ENCODE data around the gene OSBPL10. TPM values are rescaled to one million over a fixed set of nuclear protein-coding genes. Genes with fewer than 3 reads are reported as not detected.

Gene OSBPL10
- total RNA-seq, 4 donors from 2014 or later, result 20.4 to 44.4 (median 30.2) TPM

DNA sequence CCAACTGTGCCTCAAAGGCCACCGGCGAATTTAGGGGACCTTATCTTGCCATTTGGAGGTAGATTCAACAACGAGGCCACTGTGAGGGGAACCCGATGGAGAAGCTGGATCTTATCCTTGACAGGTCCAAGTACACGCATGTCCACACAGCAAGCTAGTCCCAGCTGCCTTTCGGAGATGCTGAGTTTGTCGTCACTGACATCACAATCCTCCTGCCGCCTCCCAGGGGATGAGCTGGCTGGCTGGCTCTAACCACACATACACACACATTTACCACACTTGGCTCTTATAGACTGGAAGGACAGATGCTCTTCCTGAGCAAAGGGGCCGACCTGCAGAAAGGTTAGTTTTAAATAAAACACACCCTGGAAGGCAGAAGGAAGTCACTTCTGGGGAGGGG, 272.1 kb downstream of the OSBPL10 start:
- intact Hi-C loops (cut with DNase I; ENCODE audit: low total_unique reads), result no loop called here
- TF ChIP-seq, protein P1, sequence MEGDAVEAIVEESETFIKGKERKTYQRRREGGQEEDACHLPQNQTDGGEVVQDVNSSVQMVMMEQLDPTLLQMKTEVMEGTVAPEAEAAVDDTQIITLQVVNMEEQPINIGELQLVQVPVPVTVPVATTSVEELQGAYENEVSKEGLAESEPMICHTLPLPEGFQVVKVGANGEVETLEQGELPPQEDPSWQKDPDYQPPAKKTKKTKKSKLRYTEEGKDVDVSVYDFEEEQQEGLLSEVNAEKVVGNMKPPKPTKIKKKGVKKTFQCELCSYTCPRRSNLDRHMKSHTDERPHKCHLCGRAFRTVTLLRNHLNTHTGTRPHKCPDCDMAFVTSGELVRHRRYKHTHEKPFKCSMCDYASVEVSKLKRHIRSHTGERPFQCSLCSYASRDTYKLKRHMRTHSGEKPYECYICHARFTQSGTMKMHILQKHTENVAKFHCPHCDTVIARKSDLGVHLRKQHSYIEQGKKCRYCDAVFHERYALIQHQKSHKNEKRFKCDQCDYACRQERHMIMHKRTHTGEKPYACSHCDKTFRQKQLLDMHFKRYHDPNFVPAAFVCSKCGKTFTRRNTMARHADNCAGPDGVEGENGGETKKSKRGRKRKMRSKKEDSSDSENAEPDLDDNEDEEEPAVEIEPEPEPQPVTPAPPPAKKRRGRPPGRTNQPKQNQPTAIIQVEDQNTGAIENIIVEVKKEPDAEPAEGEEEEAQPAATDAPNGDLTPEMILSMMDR (IDR thresholded peaks at IDR 0.05), result no peak
- no peak for TF ChIP-seq POLR2A (IDR thresholded peaks at IDR 0.05)
- no peak overlapping the region for H3K4me3 ChIP-seq (ENCODE audit: low read depth, poor library complexity, severe bottlenecking)
- 78 to 90% methylated on average over 9 of the region's 9 CpGs for WGBS, 2 donors
- no peak for DNase-seq (ENCODE audit: low spot score in 2 of 2)

DNA sequence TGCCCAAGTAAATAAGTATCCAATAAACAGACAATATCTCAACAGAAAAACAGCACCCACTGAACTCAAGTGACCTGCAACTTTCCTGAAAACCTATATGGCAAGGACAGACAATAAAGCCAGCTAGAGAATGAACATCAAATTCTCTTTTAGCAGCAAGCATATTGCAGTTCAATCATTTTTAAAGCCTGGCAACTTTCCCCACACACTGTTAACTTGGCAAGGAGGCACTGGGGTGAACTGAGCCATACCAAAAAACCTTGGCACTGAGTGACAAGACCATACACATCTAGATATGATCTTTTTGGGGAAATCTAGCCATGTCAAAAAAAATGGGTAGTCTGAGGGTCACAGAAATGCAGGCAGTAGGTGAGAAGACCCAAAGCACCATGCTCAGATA, 273.8 kb downstream of the OSBPL10 start:
- intact Hi-C loops (cut with DNase I; ENCODE audit: low total_unique reads), result no loop called here
- TF ChIP-seq POLR2A (IDR thresholded peaks at IDR 0.05), result no peak
- TF ChIP-seq, protein P1 (IDR thresholded peaks at IDR 0.05), result no peak
- no peak overlapping the region for H3K4me3 ChIP-seq (ENCODE audit: low read depth, poor library complexity, severe bottlenecking)
- no peak for DNase-seq (ENCODE audit: low spot score in 2 of 2)

DNA sequence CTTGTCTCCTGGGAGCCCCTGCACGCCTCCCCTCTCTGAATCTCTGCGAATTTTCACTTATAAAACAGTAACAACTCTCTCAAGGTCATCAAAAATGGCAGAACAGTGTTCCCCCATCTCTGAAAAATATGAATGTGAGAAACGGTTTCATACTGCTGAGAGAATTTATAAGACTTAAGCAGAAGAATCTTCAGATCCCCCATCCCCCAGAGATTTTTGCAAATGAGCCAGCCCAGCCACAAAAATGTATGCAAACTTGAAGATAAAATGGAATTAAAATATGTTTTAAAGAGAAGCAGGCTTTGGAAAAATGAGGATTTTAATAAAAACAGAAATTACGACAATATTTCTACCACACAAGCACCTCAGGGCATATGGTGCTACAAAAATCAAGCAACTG, 275.3 kb downstream of the OSBPL10 start:
- TF ChIP-seq, protein P1 (IDR thresholded peaks at IDR 0.05), result no peak
- TF ChIP-seq POLR2A (IDR thresholded peaks at IDR 0.05), result no peak
- intact Hi-C loops (cut with DNase I; ENCODE audit: low total_unique reads), result no loop called here
- 91 to 92% methylated on average over 4 of the region's 4 CpGs for WGBS, 2 donors
- no peak overlapping the region for H3K4me3 ChIP-seq (ENCODE audit: low read depth, poor library complexity, severe bottlenecking)
- DNase-seq (ENCODE audit: low spot score in 2 of 2), result peak in 1 of 2 donors; percentile 17

DNA sequence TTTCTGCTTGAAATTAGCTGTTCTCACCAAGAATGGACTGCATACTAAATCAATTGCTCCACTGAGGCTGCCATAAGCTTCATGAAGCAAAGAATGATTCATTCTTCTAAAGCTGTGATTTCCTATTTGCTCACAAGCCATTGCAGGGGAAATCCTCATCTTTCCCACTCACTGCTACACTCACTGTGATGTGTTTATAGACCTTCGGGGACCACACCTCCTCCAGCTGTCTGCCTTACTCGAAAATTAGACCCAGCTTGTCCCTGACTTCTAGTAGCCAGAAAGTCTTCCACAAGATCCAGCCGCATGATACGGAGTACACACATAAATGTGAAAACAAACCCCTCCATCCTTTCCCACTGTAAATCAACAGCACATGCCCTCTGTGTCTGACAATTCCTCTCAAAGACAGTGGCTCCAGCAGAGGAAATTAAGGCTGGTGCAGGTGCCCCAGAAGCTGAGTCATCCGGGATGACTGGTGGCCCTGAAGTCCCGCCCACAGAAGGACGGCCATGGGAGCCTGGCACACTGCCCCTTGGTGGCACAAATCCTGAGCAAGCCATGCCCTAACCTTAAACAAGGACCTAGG, 276.4 kb downstream of the OSBPL10 start:
- DNase-seq (ENCODE audit: low spot score in 2 of 2), result peak in 1 of 2 donors; percentile 84
- H3K4me3 ChIP-seq (ENCODE audit: low read depth, poor library complexity, severe bottlenecking), result no peak overlapping the region
- intact Hi-C loops (cut with DNase I; ENCODE audit: low total_unique reads), result no loop called here
- WGBS, 2 donors, result 23 to 24% methylated on average over 7 of the region's 7 CpGs
- TF ChIP-seq, protein P1 (IDR thresholded peaks at IDR 0.05), result no peak
- no peak for TF ChIP-seq POLR2A (IDR thresholded peaks at IDR 0.05)

DNA sequence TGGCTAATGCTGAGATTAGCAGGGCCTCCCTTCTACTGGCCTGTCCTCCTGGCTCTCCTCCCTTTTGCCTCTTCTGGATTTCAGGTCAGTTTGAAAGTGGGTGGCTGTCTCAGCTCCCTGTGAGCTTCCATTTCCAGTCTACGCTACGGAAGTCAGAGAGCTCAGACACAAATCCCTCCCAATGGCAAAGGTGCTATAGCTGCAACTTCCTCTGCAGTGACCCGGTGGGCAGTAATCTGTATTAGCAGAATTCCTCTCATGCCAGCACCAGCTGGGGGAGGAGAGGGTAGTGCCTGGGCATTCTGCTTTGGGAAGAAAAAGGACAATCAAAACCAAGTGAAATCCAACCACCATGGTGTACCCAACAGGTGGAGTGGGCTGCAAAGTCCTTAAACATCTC, 276.9 kb downstream of the OSBPL10 start:
- TF ChIP-seq, protein P1 (IDR thresholded peaks at IDR 0.05), result no peak
- no peak for TF ChIP-seq POLR2A (IDR thresholded peaks at IDR 0.05)
- DNase-seq (ENCODE audit: low spot score in 2 of 2), result peak in 1 of 2 donors; percentile 36
- H3K4me3 ChIP-seq (ENCODE audit: low read depth, poor library complexity, severe bottlenecking), result no peak overlapping the region
- WGBS, 2 donors, result 82 to 96% methylated on average over 3 of the region's 3 CpGs
- intact Hi-C loops (cut with DNase I; ENCODE audit: low total_unique reads), result no loop called here

DNA sequence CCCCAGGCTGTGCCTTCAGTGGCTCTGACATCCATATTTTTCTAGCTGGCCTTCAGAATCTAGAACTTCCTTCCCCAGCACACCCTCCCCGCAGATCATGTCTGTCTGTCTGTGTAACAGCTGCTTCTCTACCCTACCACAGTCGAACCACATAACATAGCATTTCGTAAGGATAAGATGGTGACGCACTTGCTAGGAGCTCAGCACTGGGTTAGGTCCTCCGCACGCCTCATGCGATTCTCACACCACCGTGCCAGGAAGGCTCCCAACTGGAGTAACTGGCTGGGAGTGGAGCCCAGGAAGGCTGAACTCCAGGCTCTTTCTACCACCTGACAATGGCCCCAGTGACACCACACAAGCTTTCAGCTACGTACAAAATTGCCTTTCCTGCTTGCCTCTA, 279.8 kb downstream of the OSBPL10 start:
- intact Hi-C loops (cut with DNase I; ENCODE audit: low total_unique reads), result no loop called here
- WGBS, 2 donors, result 85 to 87% methylated on average over 9 of the region's 9 CpGs
- no peak overlapping the region for H3K4me3 ChIP-seq (ENCODE audit: low read depth, poor library complexity, severe bottlenecking)
- peak in 1 of 2 donors; percentile 72 for DNase-seq (ENCODE audit: low spot score in 2 of 2)
- TF ChIP-seq, protein P1 (IDR thresholded peaks at IDR 0.05), result no peak
- no peak for TF ChIP-seq POLR2A (IDR thresholded peaks at IDR 0.05)

Data from lower leg skin (tissue), 4 donors.